Astrocyte (in vitro differentiated cells and primary cell): ENCODE data around the gene MYO6.

Source experiments
- CTCF ChIP-seq: IDR thresholded peaks from 2 replicates; pipeline ENCODE4 v1.5.1; 2011; ENCODE audit warnings: low read depth, mild to moderate bottlenecking, inconsistent platforms, low read length, moderate library complexity; ENCODE audit not compliant: insufficient read depth
- EZH2 ChIP-seq: IDR thresholded peaks from 2 replicates; pipeline ENCODE4 v1.6.1; 2012; ENCODE audit warnings: mild to moderate bottlenecking, low read length, inconsistent platforms; ENCODE audit not compliant: insufficient read depth

GRCh38 chr6:75723382-75723781, 25.7 kb upstream of the MYO6 start:
- TF ChIP-seq EZH2: no peak
- no peak for TF ChIP-seq CTCF
